Measurements from ENCODE around the gene CLMP.

Gene CLMP

GRCh38 chr11:123188508-123189165, 6.4 kb downstream of the CLMP start:
- DNase-seq, result peak; percentile 68

- DNase-seq, result no peak
These were observed 7.2 kb downstream of the CLMP start for GRCh38 chr11:123187665-123188507.

- DNase-seq, result no peak
These were observed 7.8 kb downstream of the CLMP start for GRCh38 chr11:123187248-123187647.

DNA sequence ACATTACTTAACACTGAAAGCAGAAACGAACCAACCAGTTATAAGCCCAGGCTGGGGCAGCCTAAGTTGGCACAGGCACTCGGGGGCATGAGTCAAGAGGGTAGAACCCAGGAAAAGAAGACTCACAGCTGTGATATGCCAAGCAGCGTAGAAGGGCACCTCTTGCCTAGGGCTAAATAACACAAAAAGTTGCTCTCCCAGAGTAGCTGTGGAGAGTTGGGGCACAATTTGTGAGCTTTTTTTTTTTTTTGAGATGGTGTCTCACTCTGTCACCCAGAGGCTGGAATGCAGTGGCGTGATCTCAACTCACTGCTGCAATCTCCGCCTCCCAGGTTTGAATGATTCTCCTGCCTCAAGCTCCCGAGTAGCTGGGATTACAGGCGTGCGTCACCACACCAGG, 8.8 kb downstream of the CLMP start:
- no peak for DNase-seq

DNA sequence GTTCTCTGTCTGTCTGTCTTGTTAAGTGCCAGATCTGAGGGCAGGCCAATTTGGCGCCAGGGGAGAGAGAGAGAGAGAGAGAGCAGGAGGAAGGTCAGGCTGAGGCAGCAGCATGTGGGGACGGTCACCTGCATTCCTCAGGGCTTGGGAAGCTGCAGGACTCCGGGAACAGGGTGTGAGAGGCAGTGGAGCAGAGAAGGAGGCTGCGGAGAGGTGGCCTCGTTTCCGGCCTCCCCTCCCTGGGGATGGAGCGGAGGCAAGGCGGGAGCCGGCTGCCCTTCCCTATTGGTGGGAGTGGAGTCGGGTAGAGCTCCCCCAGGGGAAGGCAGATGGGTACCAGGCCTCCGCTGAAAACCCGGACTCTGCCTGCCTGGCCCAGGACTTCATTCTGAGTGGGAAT, 9.7 kb downstream of the CLMP start:
- peak; percentile 58 for DNase-seq

GRCh38 chr11:123184531-123184930, 10.5 kb downstream of the CLMP start:
- DNase-seq, result no peak

DNA sequence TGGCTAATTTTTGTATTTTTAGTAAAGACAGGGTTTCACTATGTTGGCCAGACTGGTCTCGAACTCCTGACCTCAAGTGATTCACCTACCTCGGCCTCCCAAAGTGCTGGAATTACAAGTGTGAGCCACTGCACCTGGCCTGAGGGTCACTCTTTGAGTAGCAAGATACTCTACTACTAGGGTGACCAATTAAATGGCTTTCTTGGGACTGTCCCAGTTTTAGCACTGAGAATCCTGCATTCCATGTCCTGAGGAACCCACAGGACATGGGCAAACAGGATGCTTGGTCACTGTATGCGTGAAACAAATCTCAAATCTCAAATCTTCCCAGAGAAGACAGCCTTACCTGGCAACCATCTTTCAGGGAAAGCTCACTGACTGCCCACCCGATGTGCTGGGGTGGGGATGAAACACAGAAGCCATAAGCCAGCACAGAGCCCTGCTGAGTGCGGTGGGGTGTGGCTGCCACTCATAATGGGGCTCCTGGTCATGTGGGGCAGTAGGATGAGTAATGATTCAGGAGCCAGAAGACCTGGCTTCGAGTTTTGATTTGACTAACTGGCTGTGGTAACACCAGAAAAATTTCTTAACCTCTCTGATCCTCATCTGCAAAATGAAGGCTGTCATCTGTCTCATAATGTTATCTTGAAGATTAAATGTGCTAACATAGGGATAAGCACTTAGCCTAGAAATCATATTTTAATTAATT, 11.5 kb downstream of the CLMP start:
- no peak for DNase-seq

DNA sequence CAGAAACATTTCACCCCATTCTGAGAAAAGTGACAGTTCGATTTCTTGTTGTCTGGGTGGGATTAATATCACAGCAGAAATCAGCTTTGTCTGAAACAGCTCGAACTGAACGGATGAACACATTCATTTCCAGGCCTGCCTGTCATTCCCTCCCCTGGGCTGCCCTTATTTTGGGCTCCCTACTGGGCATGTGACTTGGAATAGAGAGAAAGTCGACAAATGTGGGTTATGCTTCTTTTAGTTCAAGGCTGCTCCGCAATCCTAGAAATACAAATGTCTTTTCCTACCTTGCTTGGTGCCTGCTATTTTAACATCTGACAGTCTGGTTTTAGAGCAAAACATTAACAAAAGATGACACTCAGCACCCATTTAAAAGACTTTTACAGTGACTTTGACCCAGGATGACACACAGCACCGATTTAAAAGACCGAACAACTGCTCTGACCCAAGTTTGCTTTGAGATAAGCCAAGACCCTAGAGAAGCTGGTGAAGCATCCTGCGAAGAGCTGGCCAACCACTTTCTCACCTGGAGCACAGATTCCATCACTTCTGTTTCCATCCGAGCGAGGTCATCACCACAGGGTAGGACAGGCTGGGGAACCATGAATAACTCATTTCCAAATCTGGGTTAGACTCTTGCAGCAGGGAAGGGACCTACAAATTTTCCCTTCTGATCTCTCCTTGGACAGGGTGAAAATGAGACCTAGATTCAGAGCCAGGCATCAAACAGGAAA, 13.1 kb downstream of the CLMP start:
- DNase-seq, result no peak

DNA sequence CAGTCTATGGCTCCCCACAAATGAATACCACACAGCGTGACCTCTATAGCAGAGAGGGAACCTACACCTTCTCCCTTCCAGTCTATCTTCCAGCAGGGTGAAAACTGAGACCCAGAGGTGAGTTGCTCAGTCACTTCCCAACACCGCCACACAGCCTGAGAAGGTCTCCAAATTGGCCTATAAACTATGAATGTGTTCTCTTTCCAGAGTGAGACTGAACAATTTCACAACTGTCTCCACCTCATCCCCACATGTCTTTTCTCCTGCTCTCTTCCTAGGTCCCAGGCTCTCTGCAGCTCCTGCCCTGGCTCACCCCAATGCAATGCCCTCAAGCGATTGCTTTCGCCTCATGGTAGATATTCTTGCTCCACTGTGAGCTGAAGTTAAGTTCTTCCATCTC, 14.0 kb downstream of the CLMP start:
- no peak for DNase-seq

DNA sequence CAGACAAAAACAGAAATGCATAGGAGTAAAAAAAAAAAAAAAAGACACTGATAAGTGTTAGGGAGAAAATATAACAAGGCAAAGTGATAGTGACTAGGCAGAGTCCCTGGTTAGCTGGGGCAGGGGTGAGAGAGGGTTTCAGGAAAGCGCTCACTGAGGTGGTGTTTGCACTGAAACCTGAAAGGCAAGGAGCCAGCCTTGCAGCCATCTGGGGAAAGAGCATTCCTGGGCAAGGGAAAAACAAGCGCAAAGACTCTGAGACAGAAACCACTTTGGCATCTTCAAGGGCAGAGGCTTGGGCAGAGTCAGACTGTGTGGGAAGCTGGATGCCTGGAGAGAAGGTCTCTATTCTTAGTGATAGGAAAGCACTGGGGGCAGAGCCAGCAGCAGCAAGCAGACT, 14.5 kb downstream of the CLMP start:
- DNase-seq, result no peak

DNA sequence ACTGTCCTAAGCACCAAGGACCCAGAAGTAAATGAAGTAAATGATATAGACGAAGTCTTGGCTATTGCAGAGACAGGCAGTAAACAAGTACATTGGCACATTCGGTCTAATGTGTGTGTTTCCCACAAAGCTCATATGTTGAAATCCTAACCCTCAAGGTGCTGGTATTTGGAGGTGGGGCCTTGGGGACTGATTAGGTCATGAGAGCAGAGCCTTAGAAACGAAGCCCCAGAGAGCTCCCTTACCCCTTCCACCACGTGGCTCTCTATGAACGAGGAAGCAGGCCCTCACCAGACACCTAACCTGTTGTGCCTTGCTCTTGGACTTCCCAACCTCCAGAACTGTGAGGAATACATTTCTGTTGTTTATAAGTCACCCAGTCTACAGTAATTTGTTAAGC, 14.9 kb downstream of the CLMP start:
- no peak for DNase-seq

DNA sequence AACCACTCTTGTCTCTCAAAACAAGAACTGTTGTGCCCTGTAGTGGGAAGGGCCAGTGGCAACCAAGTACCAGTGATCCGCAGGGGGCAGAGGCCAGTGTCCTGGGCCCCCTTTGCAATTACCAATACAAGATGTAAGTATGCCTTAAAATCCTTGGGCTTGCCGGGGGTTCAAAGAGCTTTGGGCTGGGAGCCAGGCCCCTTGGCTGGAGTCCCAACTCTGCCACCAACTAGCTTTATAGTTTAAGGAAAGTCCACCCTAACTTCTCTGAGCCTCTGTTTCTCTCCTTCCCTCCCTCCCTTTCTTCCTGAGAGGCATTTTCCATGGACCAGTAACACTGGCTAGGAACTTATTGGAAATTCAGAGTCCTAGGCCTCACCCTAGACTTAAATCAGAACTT, 15.5 kb downstream of the CLMP start:
- DNase-seq, result no peak

DNA sequence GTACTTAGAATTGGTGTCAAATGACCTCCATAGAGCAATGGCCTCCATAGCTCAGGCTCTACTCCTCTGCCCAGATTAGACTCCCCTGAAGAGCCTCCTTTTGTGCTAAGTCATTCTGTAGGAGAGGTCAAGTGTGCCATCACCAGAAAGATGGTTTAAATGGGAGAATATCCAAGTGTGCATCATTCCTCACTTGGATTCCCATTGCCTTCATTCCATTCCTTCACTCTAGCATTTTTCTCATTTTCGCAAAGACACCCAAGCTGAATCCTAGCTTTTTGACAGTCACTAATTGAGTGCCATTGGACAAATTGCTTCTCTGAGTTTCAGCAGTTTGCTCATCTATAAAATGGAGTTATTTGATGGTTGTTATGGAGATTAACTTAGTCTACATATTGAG, 16.9 kb downstream of the CLMP start:
- DNase-seq, result no peak

DNA sequence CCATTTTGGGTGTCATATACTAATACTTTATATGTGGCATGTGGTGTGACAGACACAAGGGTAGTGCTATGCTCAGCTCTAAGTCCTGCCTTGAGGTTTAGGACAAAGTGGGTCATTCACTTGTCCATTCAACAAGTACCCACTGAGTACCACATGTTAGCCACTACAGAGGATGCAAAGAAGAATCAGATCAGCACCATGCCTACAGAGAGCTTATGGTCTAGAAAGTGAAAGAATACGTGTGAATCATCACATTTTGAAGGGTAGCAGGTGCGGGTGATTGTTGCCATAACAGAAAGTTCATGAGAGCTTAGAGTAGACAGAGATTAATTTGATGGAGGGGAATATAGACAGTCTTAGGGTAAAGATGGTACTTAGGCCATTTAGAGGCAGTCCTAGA, 18.3 kb downstream of the CLMP start:
- no peak for DNase-seq

- DNase-seq, result peak; percentile 80
These were observed 20.6 kb downstream of the CLMP start for GRCh38 chr11:123174196-123175183.

DNA sequence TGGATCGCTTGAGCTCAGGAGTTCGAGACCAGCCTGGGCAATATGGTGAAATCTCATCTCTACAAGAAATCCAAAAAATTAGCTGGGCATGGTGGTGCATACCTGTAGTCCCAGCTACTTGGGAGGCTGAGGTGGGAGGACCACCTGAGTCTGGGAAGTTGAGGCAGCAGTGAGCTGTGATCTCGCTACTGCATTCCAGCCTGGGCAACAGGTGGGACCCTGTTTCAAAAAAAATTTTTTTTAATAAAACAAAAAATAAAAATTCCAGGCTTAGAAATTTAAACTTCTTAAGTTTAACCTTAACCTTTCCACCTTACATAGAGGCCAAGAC, 21.2 kb downstream of the CLMP start:
- DNase-seq, result no peak

GRCh38 chr11:123173040-123173855, 21.8 kb downstream of the CLMP start:
- peak; percentile 75 for DNase-seq

DNA sequence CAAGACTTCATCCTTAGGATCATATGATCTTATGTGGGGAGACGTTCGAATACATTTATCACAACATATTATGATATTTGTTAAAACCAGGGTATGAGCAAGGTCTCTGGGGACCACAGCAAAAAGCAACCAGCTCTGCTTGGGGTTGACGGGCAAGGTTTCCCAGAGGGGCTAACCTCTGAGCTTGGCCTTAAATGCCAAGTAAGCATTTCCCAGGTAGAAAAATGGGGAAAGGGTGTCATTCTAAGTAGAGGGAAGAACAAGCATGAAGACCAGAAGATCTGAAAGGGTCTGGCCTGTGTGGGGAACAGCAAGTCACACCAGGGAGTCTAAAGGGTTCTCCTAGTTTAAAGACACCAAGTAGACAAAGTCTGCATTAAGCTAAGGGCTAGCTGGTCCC, 24.1 kb downstream of the CLMP start:
- DNase-seq, result no peak

- no peak for DNase-seq
These were observed 25.2 kb downstream of the CLMP start for GRCh38 chr11:123169821-123170220.

- no peak for DNase-seq
These were observed 26.0 kb downstream of the CLMP start for GRCh38 chr11:123168955-123169484.

- DNase-seq, result no peak
These were observed 26.8 kb downstream of the CLMP start for GRCh38 chr11:123168241-123168640.
